Erythroblast (primary cell): ENCODE data around the gene CTNNA3.

ENCODE experiments used
- GATA1 ChIP-seq: IDR thresholded peaks from 2 replicates; pipeline ENCODE4 v1.6.1; 2011; ENCODE audit warnings: low read depth, mild to moderate bottlenecking, control low read depth, low read length, moderate library complexity
- POLR2A ChIP-seq: IDR thresholded peaks from 2 replicates; pipeline ENCODE4 v1.6.1; 2011; ENCODE audit warnings: mild to moderate bottlenecking, low read length

DNA sequence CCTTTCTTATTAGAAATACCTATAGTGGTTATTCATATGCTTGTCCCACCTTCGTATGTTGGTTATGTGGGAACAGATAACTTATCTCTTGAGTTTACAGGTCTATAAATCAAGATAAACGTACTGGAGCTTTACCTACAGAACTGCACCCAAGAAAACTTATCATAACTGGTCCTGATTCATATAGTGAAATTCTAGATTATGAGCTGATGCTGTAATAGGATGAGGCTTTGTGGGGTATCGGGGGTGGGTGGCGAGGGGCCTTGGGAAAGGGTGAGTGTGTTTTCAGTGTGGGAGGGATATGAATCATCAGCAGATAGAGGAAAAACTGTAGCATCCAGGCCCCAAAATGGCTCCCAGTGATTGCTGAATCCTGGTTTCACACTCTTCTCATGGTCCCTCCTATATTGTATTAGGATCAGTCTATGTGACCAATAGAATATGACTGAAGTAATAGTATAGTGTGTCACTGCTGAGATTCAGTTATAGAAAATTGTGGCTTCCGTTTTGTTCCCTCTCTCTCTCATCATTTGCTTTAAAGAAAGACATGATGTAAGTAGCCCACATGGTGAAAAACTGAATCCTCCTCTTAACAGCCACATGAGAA lies 1476.9 kb downstream of the CTNNA3 start:
- TF ChIP-seq POLR2A, result no peak
- TF ChIP-seq GATA1, result no peak
